Peyer's patch (tissue), 4 donors: ENCODE results near the gene EPC1.

Experiments used
- POLR2A ChIP-seq, 2 donors: fragments of 450-650 bp; IDR thresholded peaks; one replicate each; pipeline ENCODE4 v1.5.1; 2017; ENCODE audit warnings: antibody characterized with exemption in 2 of 2, mild to moderate bottlenecking in 2 of 2, moderate library complexity in 2 of 2
- TF ChIP-seq, protein P1 (sequence below), 6 experiments: fragments of 450-650 bp in 4 of 6; fragments of 200-600 bp in 2 of 6; sonication (generic) in 1 of 6; IDR thresholded peaks; one replicate each; pipeline ENCODE4 v1.5.1; 2017 to 2019; ENCODE audit warnings: antibody characterized with exemption in 6 of 6, mild to moderate bottlenecking in 3 of 6, moderate library complexity in 1 of 6

DNA sequence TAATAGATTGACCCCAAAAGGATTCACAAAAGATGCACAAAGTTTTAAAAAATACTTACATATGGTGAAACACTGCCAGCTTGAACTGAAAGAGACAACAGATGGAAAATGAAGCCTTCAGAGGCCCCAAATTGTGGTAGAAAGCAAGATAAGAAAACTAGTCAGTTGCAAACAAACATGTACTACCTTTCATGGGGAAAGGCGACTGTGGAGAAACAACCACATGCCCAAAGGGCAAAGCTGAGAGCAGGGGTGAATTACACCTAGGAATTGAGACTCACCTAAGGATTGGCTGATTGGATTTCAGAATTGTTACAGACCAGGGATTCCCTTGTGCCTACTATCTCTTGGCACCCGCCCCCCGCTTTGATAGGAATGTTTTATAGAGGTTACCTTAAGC, 13.1 kb downstream of the EPC1 start:
- TF ChIP-seq POLR2A (IDR thresholded peaks at IDR 0.05): no peak
- TF ChIP-seq, protein P1, sequence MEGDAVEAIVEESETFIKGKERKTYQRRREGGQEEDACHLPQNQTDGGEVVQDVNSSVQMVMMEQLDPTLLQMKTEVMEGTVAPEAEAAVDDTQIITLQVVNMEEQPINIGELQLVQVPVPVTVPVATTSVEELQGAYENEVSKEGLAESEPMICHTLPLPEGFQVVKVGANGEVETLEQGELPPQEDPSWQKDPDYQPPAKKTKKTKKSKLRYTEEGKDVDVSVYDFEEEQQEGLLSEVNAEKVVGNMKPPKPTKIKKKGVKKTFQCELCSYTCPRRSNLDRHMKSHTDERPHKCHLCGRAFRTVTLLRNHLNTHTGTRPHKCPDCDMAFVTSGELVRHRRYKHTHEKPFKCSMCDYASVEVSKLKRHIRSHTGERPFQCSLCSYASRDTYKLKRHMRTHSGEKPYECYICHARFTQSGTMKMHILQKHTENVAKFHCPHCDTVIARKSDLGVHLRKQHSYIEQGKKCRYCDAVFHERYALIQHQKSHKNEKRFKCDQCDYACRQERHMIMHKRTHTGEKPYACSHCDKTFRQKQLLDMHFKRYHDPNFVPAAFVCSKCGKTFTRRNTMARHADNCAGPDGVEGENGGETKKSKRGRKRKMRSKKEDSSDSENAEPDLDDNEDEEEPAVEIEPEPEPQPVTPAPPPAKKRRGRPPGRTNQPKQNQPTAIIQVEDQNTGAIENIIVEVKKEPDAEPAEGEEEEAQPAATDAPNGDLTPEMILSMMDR (IDR thresholded peaks at IDR 0.05): no peak
